T-cell (primary cell): ENCODE measurements around the gene NDUFV3. TPM values are rescaled to one million over a fixed set of nuclear protein-coding genes. Genes with fewer than 3 reads are reported as not detected.
A peak's percentile ranks its signal among the peaks of the same experiment; 100 is the strongest.
"Not testable (repeated sequence)": the region's sequence is repeated elsewhere in the genome, so short reads cannot be mapped to it uniquely, and the experiment has no call there.

Experiments
- ATAC-seq, 4 experiments: fragments of 200-7000 bp in 3 of 4; fragments of 150-1000 bp in 1 of 4; cut with Tn5 transposase; replicated peaks in 1 of 4; 1 replicate in 3 of 4; 2 replicates in 1 of 4; pipeline ENCODE4 v1.10.0; 2021; ENCODE audit warnings: moderate library complexity in 3 of 4, mild to moderate bottlenecking in 2 of 4, moderate number of reproducible peaks in 1 of 4
- CTCF ChIA-PET, 2 donors: fragments of 300-600 bp; sonication (Branson Sonifier 250); formaldehyde crosslinking; loops; one replicate each; lab custom pipeline; 2022; ENCODE audit warnings: antibody characterized with exemption in 2 of 2; lab: Charles Lee
- POLR2A ChIA-PET, 2 donors: fragments of 300-600 bp; sonication (Branson Sonifier 250); formaldehyde crosslinking; loops; one replicate each; lab custom pipeline; 2022; ENCODE audit warnings: antibody characterized with exemption in 2 of 2; lab: Charles Lee
- DNase-seq, 35 experiments: peaks; one replicate each; pipeline versions ENCODE4 v3.0.0 to v3.0.0-alpha.2; 2013 to 2023
- H3K27ac ChIP-seq: one replicate; pipeline ENCODE4 v1.5.1; 2013; ENCODE audit warnings: low read length
- H3K27me3 ChIP-seq, 2 experiments: replicated peaks in 1 of 2; 1 replicate in 1 of 2; 2 replicates in 1 of 2; pipeline versions ENCODE4 v1.6.1 to v1.7.0; 2013; ENCODE audit warnings: low read length in 1 of 2, mixed read lengths in 1 of 2; ENCODE audit not compliant: control insufficient read depth in 2 of 2, insufficient read depth in 2 of 2; ENCODE audit errors: extremely low read depth in 1 of 2
- H3K36me3 ChIP-seq, 2 donors: 1 replicate in 1 of 2; 2 replicates in 1 of 2; pipeline versions ENCODE4 v1.6.1 to v1.7.0; 2013; ENCODE audit warnings: low read length in 1 of 2; ENCODE audit not compliant: control insufficient read depth in 2 of 2, insufficient read depth in 1 of 2; ENCODE audit errors: extremely low read depth in 1 of 2
- H3K4me1 ChIP-seq, 2 experiments: 1 replicate in 1 of 2; 2 replicates in 1 of 2; pipeline versions ENCODE4 v1.6.1 to v1.7.0; 2013; ENCODE audit warnings: low read length in 2 of 2, mixed read lengths in 1 of 2; ENCODE audit not compliant: insufficient read depth in 2 of 2, control insufficient read depth in 1 of 2; ENCODE audit errors: extremely low read depth in 1 of 2
- H3K4me3 ChIP-seq, 2 donors: 1 replicate in 1 of 2; 2 replicates in 1 of 2; pipeline versions ENCODE4 v1.5.1 to v1.7.0; 2013; ENCODE audit warnings: mild to moderate bottlenecking in 2 of 2, low read length in 1 of 2, moderate library complexity in 1 of 2; ENCODE audit not compliant: control insufficient read depth in 1 of 2; ENCODE audit errors: extremely low read depth in 1 of 2
- H3K9me3 ChIP-seq: 2 replicates; pipeline ENCODE4 v1.7.0; 2013
- H3K27ac Mint-ChIP-seq, 2 donors: one replicate each; pipeline ENCODE4 v1.8.0; 2020 to 2021; ENCODE audit warnings: mild to moderate bottlenecking in 2 of 2, mixed read lengths in 2 of 2
- H3K27me3 Mint-ChIP-seq, 2 donors: one replicate each; pipeline ENCODE4 v1.8.0; 2021 to 2022; ENCODE audit warnings: mixed read lengths in 2 of 2
- H3K36me3 Mint-ChIP-seq: one replicate; pipeline ENCODE4 v1.8.0; 2021; ENCODE audit warnings: mixed read lengths
- H3K4me1 Mint-ChIP-seq, 3 donors: one replicate each; pipeline ENCODE4 v1.8.0; 2020 to 2022; ENCODE audit warnings: mixed read lengths in 3 of 3, mild to moderate bottlenecking in 1 of 3
- H3K4me3 Mint-ChIP-seq, 3 donors: one replicate each; pipeline ENCODE4 v1.8.0; 2020 to 2022; ENCODE audit warnings: mild to moderate bottlenecking in 3 of 3, mixed read lengths in 3 of 3, moderate library complexity in 3 of 3
- H3K9me3 Mint-ChIP-seq, 3 donors: one replicate each; pipeline ENCODE4 v1.8.0; 2020 to 2022; ENCODE audit warnings: mixed read lengths in 3 of 3
- WGBS: methylation state at CpG from one replicate; pipeline ENCODE4 v1.1.5; 2013; ENCODE audit warnings: missing lambda C conversion rate; ENCODE audit not compliant: insufficient coverage; 5-methylcytosine and 5-hydroxymethylcytosine counted together
- total RNA-seq, 35 experiments: library from RNA in 6 of 35; stranded (reverse) in 6 of 35; fragments of 120-200 nt in 1 of 35; gene quantifications; one replicate each; pipeline versions ENCODE4 v1.2.1 to v1.2.4 and lab custom pipeline; 2013 to 2026

NDUFV3 gene
- total RNA-seq, 5 donors from 2014 or later (not counting 1 experiment from before 2014, with no cell fraction given) = 21.3 to 32.0 (median 28.5) TPM

DNA sequence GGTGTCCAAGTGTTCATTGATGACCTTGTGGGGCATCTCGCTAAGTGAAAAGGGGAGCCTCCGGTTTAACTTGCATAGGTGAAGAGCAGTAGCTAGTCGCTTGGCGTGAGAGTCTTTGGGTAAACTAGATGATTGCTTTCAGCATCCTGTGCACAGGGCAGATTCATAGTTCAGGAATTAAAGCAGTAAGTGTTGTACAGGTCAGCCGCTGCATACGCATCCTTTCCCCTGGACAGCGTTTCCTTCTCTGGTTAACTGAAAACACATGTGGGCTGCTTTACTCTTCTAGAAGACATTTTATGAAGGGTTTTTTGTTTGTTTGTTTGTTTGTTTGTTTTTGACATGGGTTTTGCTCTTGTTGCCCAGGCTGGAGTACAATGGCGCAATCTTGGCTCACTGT lies 12.1 kb downstream of the NDUFV3 start:
- no peaks in the 10 kb centered on the region for H3K4me1 ChIP-seq
- WGBS = 98% methylated on average over 8 of the region's 8 CpGs
- DNase-seq (no peak), ATAC-seq (no peak)
- POLR2A ChIA-PET = interaction anchor here in 1 of 2 donors (0.5 kb wide), 1 partner anchor 388 kb away, joined by 11 read pairs; no protein-coding TSS in a partner anchor
- Mint-ChIP-seq H3K27ac (no peak overlapping the region), H3K27me3 (no peaks in the 10 kb centered on the region), H3K4me3 (no peak overlapping the region), H3K36me3 (peaks cover 38% of the 10 kb centered on the region), H3K4me1 (peaks cover 2 to 11% (median 6%) of the 10 kb centered on the region in 3 donors), H3K9me3 (no peaks in the 10 kb centered on the region)
- peaks cover 16 to 60% of the 10 kb centered on the region in 2 donors for H3K36me3 ChIP-seq
- no peak overlapping the region for H3K27ac ChIP-seq
- H3K4me3 ChIP-seq = no peak overlapping the region
- H3K27me3 ChIP-seq = no peaks in the 10 kb centered on the region
- CTCF ChIA-PET = no interaction called here
- H3K9me3 ChIP-seq = no peaks in the 10 kb centered on the region

GRCh38 chr21:42906233-42906632 lies 13.1 kb downstream of the NDUFV3 start:
- no peak for ATAC-seq
- Histone ChIP-seq H3K4me1 (no peaks in the 10 kb centered on the region), H3K27ac (no peak overlapping the region), H3K4me3 (no peak overlapping the region), H3K27me3 (no peaks in the 10 kb centered on the region), H3K9me3 (no peaks in the 10 kb centered on the region), H3K36me3 (peaks cover 16 to 61% of the 10 kb centered on the region in 2 donors)
- peaks cover 0 to 6% (median 6%) of the 10 kb centered on the region in 3 donors for H3K4me1 Mint-ChIP-seq
- no peak overlapping the region for H3K4me3 Mint-ChIP-seq
- POLR2A ChIA-PET = no interaction called here
- no peaks in the 10 kb centered on the region for H3K27me3 Mint-ChIP-seq
- DNase-seq = no peak
- 97% methylated on average over 15 of the region's 16 CpGs for WGBS
- no peaks in the 10 kb centered on the region for H3K9me3 Mint-ChIP-seq
- no peak overlapping the region for H3K27ac Mint-ChIP-seq
- peaks cover 37% of the 10 kb centered on the region for H3K36me3 Mint-ChIP-seq
- CTCF ChIA-PET = no interaction called here

GRCh38 chr21:42908484-42908883 lies 15.4 kb downstream of the NDUFV3 start:
- ATAC-seq = not testable (repeated sequence)
- WGBS = 96% methylated on average over 5 of the region's 9 CpGs

GRCh38 chr21:42911920-42912319 lies 18.8 kb downstream of the NDUFV3 start:
- H3K4me3 Mint-ChIP-seq, CTCF ChIA-PET, H3K4me1 Mint-ChIP-seq, H3K9me3 Mint-ChIP-seq, H3K27me3 ChIP-seq, H3K4me1 ChIP-seq, H3K27ac ChIP-seq, H3K27me3 Mint-ChIP-seq, POLR2A ChIA-PET, H3K9me3 ChIP-seq, DNase-seq, H3K27ac Mint-ChIP-seq, H3K4me3 ChIP-seq, ATAC-seq: not testable (repeated sequence)
- H3K36me3 ChIP-seq = peaks cover 7 to 30% of the 10 kb centered on the region in 2 donors
- WGBS = no CpG with 5 or more reads among the region's 6 CpGs
- H3K36me3 Mint-ChIP-seq = peaks cover 18% of the 10 kb centered on the region

More at GRCh38 chr21:42908484-42908883, 15.4 kb downstream of the NDUFV3 start:
- H3K4me1 Mint-ChIP-seq, POLR2A ChIA-PET, H3K27me3 ChIP-seq, H3K27me3 Mint-ChIP-seq, DNase-seq, H3K9me3 Mint-ChIP-seq, H3K4me3 ChIP-seq, CTCF ChIA-PET, H3K4me1 ChIP-seq, H3K4me3 Mint-ChIP-seq, H3K27ac Mint-ChIP-seq, H3K27ac ChIP-seq, H3K9me3 ChIP-seq: not testable (repeated sequence)
- peaks cover 35% of the 10 kb centered on the region for H3K36me3 Mint-ChIP-seq
- H3K36me3 ChIP-seq = peaks cover 16 to 52% of the 10 kb centered on the region in 2 donors

DNA sequence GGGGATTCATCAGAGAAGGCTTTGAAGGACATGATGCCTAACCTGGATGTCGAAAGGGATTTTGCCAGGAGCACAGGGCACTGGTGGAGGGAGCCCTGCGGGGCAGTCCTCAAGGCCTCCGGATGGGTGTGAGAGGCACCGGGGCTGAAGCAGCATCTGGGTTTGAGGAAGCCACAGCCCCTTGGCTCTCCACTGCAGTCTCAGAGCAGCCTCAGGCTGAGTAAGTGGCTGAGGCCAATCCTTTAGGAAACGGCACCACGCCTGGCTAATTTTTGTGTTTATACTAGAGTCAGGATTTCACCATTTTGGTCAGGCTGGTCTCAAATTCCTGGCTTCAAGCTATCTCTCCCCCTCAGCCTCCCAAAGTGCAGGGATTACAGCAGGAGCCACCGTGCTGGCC lies 20.4 kb downstream of the NDUFV3 start:
- no peaks in the 10 kb centered on the region for H3K4me1 ChIP-seq
- ATAC-seq = no peak
- ChIA-PET POLR2A (no interaction called here), CTCF (no interaction called here)
- no peak overlapping the region for H3K4me3 Mint-ChIP-seq
- no peaks in the 10 kb centered on the region for H3K9me3 Mint-ChIP-seq
- no peak for DNase-seq
- H3K9me3 ChIP-seq = no peaks in the 10 kb centered on the region
- no peak overlapping the region for H3K4me3 ChIP-seq
- WGBS = 76% methylated on average over 5 of the region's 7 CpGs
- peaks cover 17% of the 10 kb centered on the region for H3K36me3 Mint-ChIP-seq
- no peaks in the 10 kb centered on the region for H3K4me1 Mint-ChIP-seq
- H3K36me3 ChIP-seq = peaks cover 16 to 24% of the 10 kb centered on the region in 2 donors
- peak overlapping the region in 1 of 2 donors; percentile 22 for H3K27ac Mint-ChIP-seq
- H3K27me3 Mint-ChIP-seq = no peaks in the 10 kb centered on the region
- no peaks in the 10 kb centered on the region for H3K27me3 ChIP-seq
- no peak overlapping the region for H3K27ac ChIP-seq

DNA sequence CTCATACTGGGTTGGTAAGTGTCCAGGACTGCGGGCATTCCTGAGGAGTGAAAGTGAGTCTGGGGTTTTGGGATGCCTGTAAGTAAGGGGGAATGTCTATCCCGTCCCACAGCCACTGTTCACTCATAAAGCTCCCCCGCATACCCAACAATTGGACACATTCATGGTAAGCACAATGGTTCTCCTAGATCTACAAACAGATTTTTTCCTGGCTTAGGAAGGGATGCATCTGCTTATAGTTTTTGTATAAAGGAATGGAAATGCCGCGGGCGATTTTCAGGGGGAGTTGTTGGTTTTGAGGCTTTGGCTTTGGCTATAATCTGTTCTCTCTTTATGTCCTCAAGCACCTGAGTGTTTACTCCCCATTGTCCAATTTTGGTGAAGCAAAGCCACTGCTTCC lies 25.2 kb downstream of the NDUFV3 start:
- Mint-ChIP-seq H3K4me1 (peaks cover under 1 to 1% (median under 1%) of the 10 kb centered on the region in 3 donors), H3K27ac (no peak overlapping the region), H3K4me3 (no peak overlapping the region), H3K9me3 (no peaks in the 10 kb centered on the region), H3K27me3 (no peaks in the 10 kb centered on the region), H3K36me3 (peaks cover 2% of the 10 kb centered on the region)
- no CpG with 5 or more reads among the region's 6 CpGs for WGBS
- ChIA-PET CTCF (no interaction called here), POLR2A (no interaction called here)
- no peaks in the 10 kb centered on the region for H3K27me3 ChIP-seq
- ATAC-seq = no peak
- no peak for DNase-seq
- no peak overlapping the region for H3K4me3 ChIP-seq
- H3K9me3 ChIP-seq = no peaks in the 10 kb centered on the region
- no peaks in the 10 kb centered on the region for H3K4me1 ChIP-seq
- H3K36me3 ChIP-seq = peaks cover 0 to 18% of the 10 kb centered on the region in 2 donors
- no peak overlapping the region for H3K27ac ChIP-seq

GRCh38 chr21:42921927-42922326 lies 28.8 kb downstream of the NDUFV3 start:
- CTCF ChIA-PET = no interaction called here
- DNase-seq = no peak
- H3K27me3 Mint-ChIP-seq = no peaks in the 10 kb centered on the region

More at GRCh38 chr21:42921927-42922326, 28.8 kb downstream of the NDUFV3 start:
- H3K36me3 ChIP-seq = peaks cover 0 to 18% of the 10 kb centered on the region in 2 donors
- Mint-ChIP-seq H3K36me3 (peaks cover under 1% of the 10 kb centered on the region), H3K27ac (no peak overlapping the region), H3K9me3 (no peaks in the 10 kb centered on the region), H3K4me1 (peaks cover 15 to 21% (median 18%) of the 10 kb centered on the region in 3 donors), H3K4me3 (no peak overlapping the region)
- H3K4me1 ChIP-seq = peaks cover 7 to 25% of the 10 kb centered on the region in 2 experiments
- POLR2A ChIA-PET = interaction anchor here in 1 of 2 donors (0.6 kb wide), 1 partner anchor 10 kb away, joined by 4 read pairs; no protein-coding TSS in a partner anchor
- H3K4me3 ChIP-seq = no peak overlapping the region
- no peaks in the 10 kb centered on the region for H3K9me3 ChIP-seq
- WGBS = 78% methylated on average over 4 of the region's 4 CpGs
- ATAC-seq = no peak
- no peak overlapping the region for H3K27ac ChIP-seq
- no peaks in the 10 kb centered on the region for H3K27me3 ChIP-seq
